ENCODE measurements around the gene PAK1IP1.
A peak's percentile ranks its signal among the peaks of the same experiment; 100 is the strongest.
"Not testable (repeated sequence)": the region's sequence is repeated elsewhere in the genome, so short reads cannot be mapped to it uniquely, and the experiment has no call there.

Gene PAK1IP1

DNA sequence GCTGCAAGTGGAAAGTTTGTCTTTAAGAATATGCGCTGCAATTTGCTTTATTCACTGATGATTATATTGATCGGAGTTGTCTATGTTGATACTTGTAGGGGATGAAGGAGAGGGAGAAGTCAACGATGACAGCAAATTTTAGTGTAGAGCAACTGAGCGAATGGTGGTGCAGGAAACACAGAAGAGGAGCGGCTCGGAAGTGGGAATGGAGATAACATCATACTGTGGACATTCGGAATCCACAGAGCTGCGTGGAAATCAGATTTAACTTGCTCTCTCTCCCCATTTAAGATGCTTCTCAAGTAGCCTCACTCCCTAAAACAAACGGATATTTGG is 52.1 kb downstream of the PAK1IP1 start:
- DNase-seq, result peak; percentile 10

- peak; percentile 100 for DNase-seq
Observed at GRCh38 chr6:10747251-10747972, 52.6 kb downstream of the PAK1IP1 start, which contains the start of gene TMEM14B. Gene TMEM14B, plus strand, starts transcription at chr6:10747805. Its CDS starts 1,441 bp downstream, at chr6:10749246.

DNA sequence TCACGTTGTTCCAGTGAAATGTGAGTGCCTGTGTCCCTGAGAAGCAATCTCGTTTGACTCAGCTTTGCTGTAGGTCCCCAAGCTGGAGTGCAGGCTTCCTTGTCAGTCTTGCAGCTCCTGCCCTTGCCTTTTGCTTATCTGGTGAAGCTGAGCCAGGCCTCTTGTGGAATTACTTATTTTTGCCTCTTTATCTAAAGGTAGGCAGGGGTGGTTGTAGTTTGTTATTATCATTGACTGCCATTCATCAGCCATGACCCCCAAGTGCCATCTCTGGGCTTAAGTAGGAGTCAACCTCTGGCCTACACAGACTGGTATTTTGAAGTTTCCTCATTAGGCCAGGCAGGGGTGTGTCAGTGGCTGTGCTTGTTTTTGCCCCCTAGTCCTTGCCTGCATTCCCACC is 55.0 kb downstream of the PAK1IP1 start:
- DNase-seq, result no peak

- not testable (repeated sequence) for DNase-seq
Observed at GRCh38 chr6:10750568-10750967, 55.8 kb downstream of the PAK1IP1 start.

DNA sequence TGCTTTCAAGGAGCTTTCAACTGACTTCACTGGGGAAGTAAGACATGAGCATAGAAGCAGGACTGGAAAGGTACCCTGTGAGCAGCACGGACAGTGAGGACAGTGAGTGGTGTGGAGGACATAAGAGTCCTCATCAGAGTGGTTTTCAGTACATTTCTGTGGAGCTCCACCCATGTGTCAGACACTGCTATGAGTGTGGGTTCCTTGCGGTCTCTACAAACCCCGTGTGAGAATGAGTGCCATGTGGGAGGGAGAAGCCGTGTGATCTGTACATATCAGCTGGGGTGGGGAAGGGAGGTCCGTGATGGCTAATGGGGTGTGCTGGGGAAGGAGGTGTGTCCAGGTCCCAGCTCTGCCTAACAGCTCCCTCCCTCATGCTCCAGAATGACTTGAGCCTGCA is 57.0 kb downstream of the PAK1IP1 start:
- not testable (repeated sequence) for DNase-seq

DNA sequence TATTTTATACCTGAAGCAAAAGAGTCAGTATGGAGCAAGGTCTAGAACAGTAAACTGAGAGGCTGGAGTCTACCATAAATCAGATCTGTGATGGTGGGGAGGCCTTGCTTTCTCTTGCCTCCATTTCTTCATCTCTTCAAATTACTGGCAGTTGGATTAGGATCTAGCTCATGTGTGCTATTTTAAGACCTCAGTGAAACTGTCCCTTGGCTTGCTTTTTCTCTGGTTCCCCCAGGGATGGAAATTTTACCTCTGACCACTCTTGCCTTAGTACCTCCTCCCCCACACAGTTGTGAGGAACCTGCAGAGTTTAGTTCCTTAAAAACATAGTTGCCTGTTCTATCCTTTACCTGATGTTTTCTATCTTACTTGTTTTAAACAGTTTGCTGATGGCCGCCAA is 61.3 kb downstream of the PAK1IP1 start:
- DNase-seq, result no peak
